GM18498 (cell line): ENCODE results near the gene BMP8A.
"Not testable (repeated sequence)": the region's sequence is repeated elsewhere in the genome, so short reads cannot be mapped to it uniquely, and the experiment has no call there.

ENCODE experiments used
- ATAC-seq: cut with Tn5 transposase; IDR thresholded peaks from one replicate; pipeline ENCODE4 v1.9.1; 2021; ENCODE audit warnings: mild to moderate bottlenecking, moderate library complexity; ENCODE audit not compliant: unreplicated experiment

BMP8A gene

DNA sequence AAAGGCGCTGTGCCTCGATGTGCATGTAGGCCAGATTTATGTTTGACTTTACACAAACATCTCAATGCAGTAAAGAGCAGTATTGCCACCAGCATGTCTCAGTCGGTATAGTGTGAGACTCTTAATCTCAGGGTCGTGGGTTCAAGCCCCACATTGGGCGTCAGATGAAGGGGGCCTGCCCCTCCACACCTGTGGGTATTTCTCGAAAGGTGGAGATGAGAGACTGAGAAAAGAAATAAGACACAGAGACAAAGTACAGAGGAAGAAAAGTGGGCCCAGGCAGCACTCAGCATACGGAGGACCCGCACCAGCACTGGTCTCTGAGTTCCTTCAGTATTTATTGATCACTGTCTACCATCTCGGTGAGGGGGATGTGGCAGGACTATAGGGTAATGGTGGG is 13.0 kb downstream of the BMP8A start:
- ATAC-seq: not testable (repeated sequence)

DNA sequence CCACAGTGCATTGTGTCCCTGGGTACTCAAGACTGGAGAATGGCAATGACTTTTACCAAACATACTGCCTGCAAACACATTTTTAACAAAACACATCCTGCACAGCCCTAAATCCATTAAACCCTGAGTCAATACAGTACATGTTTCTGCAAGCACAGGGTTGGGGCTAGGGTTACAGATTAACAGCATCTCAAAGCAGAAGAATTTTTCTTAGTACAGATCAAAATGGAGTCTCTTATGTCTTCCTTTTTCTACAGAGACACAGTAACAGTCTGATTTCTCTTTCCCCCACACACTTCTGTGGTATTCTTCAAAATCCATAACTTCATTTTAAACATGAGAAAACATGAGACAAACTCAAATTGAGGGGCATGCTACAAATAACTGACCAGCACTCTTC is 13.9 kb downstream of the BMP8A start:
- no peak for ATAC-seq

DNA sequence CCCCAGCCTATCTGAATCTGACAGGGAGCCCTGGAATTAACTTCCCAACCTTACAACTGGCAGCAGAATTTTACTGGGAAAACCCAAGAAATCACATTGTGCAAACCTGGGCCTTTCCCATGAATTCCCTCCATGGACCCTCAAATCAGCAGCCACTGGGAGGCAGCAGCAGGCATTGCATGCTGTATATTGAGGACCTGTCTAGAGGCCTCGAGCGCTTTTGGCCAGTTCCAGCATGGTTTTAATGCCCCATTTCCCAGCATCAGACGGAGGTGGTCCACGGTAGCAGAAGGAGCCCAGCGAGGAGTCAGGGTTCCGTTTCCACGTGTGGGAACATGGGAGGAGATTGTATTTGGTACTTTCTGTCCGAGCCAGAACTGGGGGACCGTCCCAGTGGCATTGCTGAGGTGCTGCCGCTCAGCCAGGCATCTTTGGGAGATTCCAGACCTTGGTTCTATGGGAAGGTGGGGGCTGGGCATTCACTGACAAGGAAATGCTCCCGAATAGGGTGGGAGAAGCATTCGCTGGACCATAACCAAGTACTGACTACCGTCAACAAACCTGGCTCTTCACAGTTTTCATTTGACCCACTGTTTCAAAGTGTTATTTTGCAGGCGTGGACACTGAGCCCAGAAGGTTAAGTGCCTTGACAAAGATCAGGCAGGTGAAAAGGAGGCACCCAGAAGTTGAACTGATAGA is 15.9 kb downstream of the BMP8A start:
- no peak for ATAC-seq

DNA sequence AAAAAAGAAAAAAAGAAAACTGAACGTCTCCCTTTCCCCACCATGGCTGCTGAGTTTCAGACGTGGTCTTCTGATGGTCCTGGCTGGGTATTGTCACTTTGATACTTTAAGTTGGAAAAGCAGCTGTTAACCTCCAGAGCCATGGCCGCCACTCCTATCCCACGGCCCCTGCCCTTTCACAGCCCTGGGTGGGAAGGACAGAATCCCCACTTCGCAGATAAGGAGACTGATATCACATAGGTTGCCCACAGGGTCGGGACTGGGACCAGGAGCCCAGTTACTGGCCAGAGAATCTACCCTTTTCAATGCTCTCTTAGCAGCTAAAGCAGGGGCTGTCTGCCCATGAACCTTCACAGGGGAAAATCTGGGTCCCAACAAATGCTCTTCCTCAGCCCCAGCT is 16.8 kb downstream of the BMP8A start:
- no peak for ATAC-seq

DNA sequence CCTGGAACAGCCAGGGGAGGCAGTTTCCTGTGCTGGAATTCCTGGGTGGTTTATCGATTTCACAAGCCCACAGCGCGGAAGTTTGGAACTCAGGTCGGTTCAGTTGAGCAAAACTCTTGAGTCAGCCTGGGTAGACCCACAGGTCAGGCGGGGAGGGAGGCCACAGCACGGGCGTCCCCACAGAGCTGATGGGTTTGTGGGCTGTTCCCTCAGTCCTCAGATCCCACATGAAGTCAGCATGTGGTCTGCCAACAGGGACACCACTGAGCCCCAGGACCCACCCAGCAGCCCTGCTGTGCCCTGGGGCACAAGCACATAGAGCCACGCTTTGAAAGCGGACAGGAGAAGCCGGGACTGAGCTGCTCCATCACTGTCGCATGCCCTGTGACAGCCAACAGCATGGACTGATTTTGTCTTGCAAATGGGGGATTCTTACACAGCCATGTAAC is 17.4 kb downstream of the BMP8A start:
- ATAC-seq: peak; percentile 23

DNA sequence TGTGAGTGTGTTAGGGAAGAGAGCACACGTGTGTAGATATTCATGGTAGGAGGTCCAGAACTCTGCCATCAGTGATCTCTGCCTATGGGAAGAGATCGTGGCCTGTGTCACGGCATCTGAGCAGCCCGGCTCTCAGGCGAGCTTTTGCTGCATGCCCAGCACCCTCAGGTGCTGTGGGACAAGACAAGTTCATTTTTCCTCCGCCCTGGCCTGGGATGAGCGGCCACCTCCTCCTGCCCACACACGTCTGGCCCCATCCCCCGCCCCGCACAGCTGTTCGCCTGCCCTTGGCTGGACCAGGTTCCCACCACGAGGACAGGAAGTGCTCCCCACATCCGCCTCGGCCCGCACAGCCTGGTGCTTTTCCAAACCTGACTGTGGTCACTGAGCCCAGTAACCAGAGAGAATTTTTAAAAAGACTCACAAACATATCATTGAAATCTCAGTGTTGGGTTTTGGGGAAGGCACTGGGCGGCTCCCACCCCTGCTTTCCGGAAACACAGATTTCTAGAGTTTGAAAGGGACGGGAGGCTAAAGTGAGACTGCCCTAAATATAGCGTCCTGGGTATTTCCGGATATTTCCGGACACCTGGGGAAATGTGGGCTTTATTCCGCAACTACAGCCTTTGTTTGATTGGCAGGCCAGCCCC is 18.0 kb downstream of the BMP8A start:
- ATAC-seq: peak; percentile 54

DNA sequence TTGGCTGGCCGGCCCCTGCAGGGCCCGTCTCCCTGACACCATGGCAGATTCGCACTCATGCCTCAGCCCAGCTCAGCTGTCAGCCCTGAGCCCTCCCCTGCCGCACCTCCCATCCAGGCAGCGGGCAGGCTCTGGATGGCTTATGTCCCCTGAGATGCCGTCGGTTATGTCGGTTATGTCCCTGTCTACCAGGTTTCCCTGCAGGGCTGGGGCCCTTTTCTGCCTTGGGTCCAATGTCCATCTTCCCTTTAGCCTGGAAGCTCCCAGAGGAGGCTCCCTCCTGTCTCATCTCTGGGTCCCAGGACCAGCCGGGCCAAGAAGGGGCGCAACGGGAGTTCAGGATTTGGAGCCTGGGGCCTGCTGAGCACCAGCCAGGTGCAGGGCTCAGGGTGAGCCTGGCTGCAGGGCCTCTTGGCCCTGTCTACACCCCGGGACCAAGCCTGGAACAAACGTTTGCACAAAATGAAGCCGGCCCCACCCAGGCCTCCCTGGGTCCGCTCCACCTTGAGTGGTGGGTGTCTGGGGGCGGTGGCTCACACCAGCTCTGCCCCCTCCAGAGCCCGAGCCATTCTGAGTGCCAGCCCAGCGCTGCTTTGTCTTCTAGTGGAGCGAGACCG is 19.2 kb downstream of the BMP8A start:
- ATAC-seq: not testable (repeated sequence)

DNA sequence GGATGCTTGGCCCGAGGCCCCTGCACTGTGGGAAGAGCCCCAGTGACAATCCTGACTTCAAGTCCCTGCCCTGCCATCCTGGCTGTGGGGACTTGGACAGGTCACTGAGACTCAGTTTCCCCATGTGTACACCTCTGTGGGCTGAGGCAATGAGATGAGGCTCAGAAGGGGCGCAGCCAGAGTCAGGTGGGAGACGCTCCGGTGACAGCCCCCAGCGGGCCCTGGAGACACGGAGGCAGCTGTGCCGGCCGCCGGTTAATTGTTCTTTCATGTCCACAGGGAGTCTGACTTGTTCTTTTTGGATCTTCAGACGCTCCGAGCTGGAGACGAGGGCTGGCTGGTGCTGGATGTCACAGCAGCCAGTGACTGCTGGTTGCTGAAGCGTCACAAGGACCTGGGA is 20.0 kb downstream of the BMP8A start:
- ATAC-seq: not testable (repeated sequence)

DNA sequence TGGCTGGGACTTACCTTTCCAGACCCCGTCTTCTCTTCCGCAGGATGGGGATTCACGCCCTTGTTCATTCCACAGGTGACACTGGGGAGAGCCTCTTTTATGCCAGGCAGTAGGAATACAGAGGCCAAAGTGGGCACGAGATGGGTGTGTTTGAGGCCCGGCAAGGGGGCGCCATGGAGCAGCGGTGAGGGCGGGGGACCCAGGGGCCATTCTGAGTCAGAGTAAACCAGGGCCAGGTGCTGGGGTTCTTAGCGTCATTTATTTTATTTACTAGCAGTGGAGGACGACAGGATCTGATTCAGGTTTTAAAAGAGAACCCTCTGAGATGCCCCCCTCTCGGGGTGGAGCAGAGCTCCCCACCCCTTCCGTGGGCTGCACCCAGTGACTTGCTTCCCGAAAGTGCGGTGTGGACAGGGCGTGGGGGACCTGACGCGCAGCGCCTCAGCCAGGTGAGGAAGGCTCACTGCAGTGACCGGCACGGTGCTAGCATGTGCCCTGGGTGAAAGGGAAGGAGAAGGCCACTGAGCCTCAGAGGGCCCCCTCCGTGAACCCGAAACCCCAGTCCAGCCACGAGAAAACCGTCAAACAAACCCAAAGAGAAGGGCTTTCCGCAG is 20.9 kb downstream of the BMP8A start:
- ATAC-seq: not testable (repeated sequence)

DNA sequence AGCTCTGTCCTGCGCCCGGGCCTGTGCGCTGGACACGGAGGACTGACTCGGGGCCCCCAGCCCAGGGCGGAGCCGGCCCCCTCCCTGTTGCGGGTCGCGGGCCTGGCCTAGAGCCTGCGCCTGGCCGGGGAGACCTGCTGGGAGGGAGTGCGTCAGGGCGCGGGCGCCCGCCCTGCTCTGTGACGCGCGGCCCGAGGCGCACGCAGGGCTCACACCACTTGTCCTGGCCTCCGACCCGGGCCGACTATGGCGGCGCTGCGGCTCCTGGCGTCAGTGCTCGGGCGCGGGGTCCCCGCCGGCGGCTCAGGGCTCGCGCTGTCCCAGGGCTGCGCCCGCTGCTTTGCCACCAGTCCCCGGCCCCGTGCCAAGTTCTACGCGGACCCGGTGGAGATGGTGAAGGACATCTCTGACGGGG is 23.3 kb downstream of the BMP8A start:
- not testable (repeated sequence) for ATAC-seq

DNA sequence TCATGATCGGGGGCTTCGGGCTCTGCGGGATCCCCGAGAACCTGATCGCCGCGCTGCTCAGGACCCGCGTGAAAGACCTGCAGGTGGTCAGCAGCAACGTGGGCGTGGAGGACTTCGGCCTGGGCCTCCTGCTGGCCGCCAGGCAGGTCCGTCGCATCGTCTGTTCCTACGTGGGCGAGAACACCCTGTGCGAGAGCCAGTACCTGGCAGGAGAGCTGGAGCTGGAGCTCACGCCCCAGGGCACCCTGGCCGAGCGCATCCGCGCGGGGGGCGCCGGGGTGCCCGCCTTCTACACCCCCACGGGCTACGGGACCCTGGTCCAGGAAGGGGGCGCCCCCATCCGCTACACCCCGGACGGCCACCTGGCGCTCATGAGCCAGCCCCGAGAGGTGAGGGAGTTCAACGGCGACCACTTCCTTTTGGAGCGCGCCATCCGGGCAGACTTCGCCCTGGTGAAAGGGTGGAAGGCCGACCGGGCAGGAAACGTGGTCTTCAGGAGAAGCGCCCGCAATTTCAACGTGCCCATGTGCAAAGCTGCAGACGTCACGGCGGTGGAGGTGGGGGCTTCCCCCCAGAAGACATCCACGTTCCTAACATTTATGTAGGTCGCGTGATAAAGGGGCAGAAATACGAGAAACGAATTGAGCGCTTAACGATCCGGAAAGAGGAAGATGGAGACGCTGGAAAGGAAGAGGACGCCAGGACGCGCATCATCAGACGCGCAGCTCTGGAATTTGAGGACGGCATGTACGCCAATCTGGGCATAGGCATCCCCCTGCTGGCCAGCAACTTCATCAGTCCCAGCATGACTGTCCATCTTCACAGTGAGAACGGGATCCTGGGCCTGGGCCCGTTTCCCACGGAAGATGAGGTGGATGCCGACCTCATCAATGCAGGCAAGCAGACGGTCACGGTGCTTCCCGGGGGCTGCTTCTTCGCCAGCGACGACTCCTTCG is 24.0 kb downstream of the BMP8A start:
- not testable (repeated sequence) for ATAC-seq

DNA sequence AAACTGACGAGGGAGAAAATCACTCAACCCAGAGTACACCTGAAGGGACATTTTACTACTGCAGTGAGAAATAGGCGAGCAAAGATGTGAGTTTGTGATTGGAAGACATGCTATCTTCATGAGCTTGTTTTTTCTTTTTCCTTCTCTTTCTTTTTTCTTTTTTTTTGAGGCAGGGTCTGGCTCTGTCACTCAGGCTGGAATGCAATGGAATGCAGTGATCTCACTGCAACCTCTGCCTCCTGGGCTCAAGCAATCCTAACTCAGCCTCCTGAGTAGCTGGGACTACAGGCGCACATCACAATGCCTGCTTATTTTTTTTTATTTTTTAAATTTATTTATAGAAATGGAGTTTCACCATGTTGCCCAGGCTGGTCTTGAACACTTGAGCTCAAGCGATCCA is 25.4 kb downstream of the BMP8A start:
- not testable (repeated sequence) for ATAC-seq

DNA sequence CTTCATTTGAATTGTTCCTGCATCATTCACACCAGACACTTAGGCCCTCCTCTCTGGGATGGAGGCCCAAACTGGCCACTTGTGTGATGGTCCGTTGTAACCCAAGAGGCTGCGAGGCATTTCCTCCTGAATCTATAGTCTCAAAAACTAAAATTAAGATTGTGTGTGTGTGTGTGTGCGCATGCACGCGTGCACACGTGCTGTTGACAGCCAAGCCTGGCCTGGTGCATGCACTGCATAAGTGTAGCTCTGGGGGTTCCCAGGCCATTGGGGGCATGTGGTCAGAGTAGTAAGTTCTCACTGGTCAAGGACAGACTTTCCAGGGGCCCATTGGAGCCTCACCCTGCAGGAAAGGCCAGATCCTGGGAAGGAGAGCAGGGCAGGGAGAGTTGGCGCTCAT is 26.5 kb downstream of the BMP8A start:
- not testable (repeated sequence) for ATAC-seq

DNA sequence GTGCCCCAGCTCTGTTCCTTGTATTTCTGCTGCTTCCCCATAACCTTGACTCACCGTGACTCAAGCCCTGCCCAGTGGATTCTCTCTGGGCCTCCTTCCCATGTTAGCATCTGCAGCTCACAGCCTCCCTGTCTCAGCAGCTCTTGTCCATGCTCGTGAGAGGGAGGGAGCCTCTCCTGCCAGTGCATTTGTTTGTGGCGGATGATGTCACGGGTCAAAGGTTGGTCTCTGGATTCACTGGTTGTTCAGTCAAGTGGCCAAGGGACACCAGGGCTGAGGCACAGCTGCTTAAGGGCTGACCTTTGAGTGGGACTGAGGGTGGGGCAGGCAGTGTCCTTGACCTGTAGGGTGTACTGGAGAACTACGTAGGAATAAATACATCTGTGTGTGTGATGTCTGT is 27.9 kb downstream of the BMP8A start:
- ATAC-seq: not testable (repeated sequence)

DNA sequence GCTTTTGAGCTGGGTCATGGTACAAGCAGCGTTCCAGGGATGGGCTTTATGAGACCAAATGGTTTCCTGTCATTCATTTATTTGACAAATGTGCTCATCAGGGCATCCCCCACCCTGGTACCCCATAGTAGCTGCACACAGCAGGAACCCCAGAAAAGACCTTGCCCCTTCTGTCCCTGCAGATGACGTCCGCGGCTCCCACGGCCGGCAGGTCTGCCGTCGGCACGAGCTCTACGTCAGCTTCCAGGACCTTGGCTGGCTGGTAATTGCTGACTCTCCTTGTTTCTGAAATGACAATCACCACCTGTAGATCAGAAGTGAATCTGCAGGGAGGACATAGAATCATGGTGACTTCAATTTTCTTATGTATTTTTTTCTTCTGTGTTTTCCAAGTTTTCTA is 30.8 kb downstream of the BMP8A start:
- ATAC-seq: not testable (repeated sequence)

DNA sequence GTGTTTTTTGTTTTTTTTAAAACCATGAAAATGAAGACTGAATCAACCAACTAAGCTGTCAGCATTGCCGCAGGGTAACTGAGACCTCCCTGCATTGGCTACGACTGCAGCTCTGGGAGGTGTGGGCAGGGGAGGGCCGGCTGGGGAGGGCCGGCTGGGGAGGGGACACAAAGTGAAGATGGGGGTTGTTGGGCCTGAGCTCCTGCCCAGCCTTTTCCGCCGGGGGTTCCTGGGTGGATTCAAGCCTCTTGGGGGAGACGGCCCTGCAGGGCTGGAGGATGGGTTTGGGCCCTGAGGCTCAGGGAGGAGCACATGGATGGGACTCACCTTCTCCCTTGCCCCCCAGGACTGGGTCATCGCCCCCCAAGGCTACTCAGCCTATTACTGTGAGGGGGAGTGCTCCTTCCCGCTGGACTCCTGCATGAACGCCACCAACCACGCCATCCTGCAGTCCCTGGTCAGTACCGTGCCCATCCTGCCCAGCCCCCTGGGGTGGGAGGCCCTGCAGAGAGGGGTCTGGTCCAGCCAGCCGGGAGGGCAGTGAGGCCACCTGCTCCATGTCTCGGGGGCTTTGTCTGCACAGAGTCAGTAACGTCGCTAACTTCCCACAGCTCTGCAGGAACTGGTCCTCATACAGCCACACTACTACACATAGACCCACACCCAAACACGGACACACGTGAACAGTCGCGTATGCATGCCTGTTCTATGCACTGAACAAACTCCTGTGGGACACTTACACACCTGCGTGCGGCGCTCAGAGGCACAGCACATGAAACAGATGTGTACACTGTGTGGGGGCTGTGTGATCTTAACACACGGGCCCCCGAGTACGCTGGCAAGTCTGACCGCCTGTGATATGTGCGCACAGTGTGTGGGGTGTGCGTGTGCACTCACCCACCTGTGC is 31.5 kb downstream of the BMP8A start:
- no peak for ATAC-seq

DNA sequence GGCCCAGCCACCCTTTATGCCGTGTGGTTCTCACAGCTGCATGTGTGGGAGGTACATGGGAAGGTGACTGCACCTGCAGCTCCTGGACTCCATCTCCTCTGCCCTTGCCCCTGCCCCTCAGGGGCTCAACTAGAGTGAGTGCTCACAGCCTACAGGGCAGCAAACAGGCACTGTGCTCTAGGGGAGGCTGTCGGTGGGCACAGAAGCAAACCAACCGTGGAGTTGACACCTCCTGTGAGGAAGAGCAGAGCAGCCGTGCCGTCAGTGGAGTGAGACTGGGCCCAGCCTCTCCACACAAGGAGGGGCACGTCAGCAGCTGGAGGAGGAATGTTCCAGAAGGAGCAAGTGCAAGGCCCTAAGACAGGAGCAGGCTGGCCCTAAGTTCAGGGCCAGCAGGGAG is 32.7 kb downstream of the BMP8A start:
- no peak for ATAC-seq

DNA sequence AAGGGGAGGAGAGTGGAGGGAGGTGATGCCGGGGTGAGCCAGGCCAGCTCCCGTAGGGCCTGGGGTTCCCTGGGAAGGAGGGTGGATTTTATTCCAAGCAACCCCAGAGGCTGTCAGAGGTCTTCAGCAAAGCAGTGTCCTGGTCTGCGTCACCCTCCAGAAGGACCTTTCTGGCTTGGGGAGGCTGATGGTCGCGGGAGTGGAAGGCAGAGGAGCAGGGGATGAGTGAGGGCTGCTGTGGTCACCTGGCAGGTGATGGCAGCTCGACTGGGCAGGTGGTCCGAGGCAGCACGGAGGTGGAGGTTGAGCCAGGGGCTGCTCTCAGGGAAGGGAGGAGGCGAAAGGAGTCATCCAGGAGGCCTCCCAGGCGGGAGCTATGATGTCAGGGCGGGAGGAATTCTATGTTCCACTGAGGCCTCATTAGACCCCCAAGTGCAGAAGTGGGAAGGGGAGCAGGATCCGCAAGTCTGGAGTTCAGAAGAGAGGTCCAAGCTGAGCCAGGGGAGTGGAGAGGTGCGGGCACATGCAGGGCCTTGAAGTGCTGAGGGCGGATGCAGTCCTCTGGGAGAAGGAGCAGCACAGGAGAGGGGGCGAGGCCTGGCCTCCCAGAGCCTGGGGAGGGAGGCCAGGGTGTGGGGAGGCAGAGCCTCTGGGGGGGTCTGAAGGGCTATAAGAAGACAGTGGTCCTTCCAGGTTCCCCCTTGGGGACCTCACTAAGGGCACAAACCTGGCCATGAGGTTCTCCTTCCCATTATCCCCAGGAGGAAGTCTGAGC is 33.3 kb downstream of the BMP8A start:
- ATAC-seq: no peak
